Lung microvascular endothelial cell (primary cell): Measurements from ENCODE around the gene RGPD3. TPM values are rescaled to one million over a fixed set of nuclear protein-coding genes. Genes with fewer than 3 reads are reported as not detected.
A peak's percentile ranks its signal among the peaks of the same experiment; 100 is the strongest.
"Not testable (repeated sequence)": the region's sequence is repeated elsewhere in the genome, so short reads cannot be mapped to it uniquely, and the experiment has no call there.

Experiments
- DNase-seq, 2 donors: peaks; one replicate each; pipeline versions ENCODE4 v3.0.0 to v3.0.0-alpha.2; 2010; ENCODE audit warnings: low read depth in 2 of 2
- total RNA-seq: library from RNA; depleted of rRNA; stranded (reverse); fragments of >200 nt; gene quantifications from 2 replicates; pipeline ENCODE4 v1.2.1, GENCODE V29; 2014

Gene RGPD3
- under 0.01 TPM in 2 replicates for total RNA-seq

- DNase-seq = not testable (repeated sequence)
These were observed at the start of gene RGPD3 for GRCh38 chr2:106468107-106468506. TSS of gene RGPD3 (minus strand) at chr2:106468413. CDS start at chr2:106468288, 125 bp downstream.

GRCh38 chr2:106517329-106517728 is 49.1 kb upstream of the RGPD3 start:
- DNase-seq = no peak

- no peak for DNase-seq
These were observed 48.7 kb upstream of the RGPD3 start for GRCh38 chr2:106516864-106517263.

- DNase-seq = no peak
These were observed 48.2 kb upstream of the RGPD3 start for GRCh38 chr2:106516436-106516835.

GRCh38 chr2:106514827-106515226 is 46.6 kb upstream of the RGPD3 start:
- not testable (repeated sequence) for DNase-seq

- not testable (repeated sequence) for DNase-seq
These were observed 45.2 kb upstream of the RGPD3 start for GRCh38 chr2:106513391-106513790.

GRCh38 chr2:106511934-106512333 is 43.7 kb upstream of the RGPD3 start:
- peak in 1 of 2 donors; percentile 5 for DNase-seq

GRCh38 chr2:106511476-106511901 is 43.3 kb upstream of the RGPD3 start:
- DNase-seq = peak in 1 of 2 donors; percentile 76

- not testable (repeated sequence) for DNase-seq
These were observed 42.6 kb upstream of the RGPD3 start for GRCh38 chr2:106510791-106511190.

- not testable (repeated sequence) for DNase-seq
These were observed 41.2 kb upstream of the RGPD3 start for GRCh38 chr2:106509374-106509770.

- DNase-seq = not testable (repeated sequence)
These were observed 40.6 kb upstream of the RGPD3 start for GRCh38 chr2:106508660-106509373.

GRCh38 chr2:106506002-106506687 is 37.9 kb upstream of the RGPD3 start:
- not testable (repeated sequence) for DNase-seq

- DNase-seq = not testable (repeated sequence)
These were observed 36.6 kb upstream of the RGPD3 start for GRCh38 chr2:106504787-106505186.

- not testable (repeated sequence) for DNase-seq
These were observed 36.0 kb upstream of the RGPD3 start for GRCh38 chr2:106504192-106504591.

- DNase-seq = not testable (repeated sequence)
These were observed 34.1 kb upstream of the RGPD3 start for GRCh38 chr2:106502351-106502750.

GRCh38 chr2:106500350-106500749 is 32.1 kb upstream of the RGPD3 start:
- DNase-seq = not testable (repeated sequence)

GRCh38 chr2:106498549-106498948 is 30.3 kb upstream of the RGPD3 start:
- DNase-seq = not testable (repeated sequence)

- DNase-seq = not testable (repeated sequence)
These were observed 24.7 kb upstream of the RGPD3 start for GRCh38 chr2:106492913-106493312.

- not testable (repeated sequence) for DNase-seq
These were observed 24.2 kb upstream of the RGPD3 start for GRCh38 chr2:106492399-106492798.

- DNase-seq = not testable (repeated sequence)
These were observed 21.5 kb upstream of the RGPD3 start for GRCh38 chr2:106489701-106490100.

GRCh38 chr2:106487386-106488191 is 19.4 kb upstream of the RGPD3 start:
- DNase-seq = not testable (repeated sequence)
